K562 (cell line): ENCODE data around the gene MCM5. TPM values are rescaled to one million over a fixed set of nuclear protein-coding genes. Genes with fewer than 3 reads are reported as not detected.

Source experiments
- ATF7 ChIP-seq: fragments of 450-650 bp; IDR thresholded peaks from 2 replicates; pipeline ENCODE4 v1.7.1; 2014; ENCODE audit warnings: mild to moderate bottlenecking, moderate library complexity
- BRD4 ChIP-seq: fragments of 200-600 bp; sonication (generic); IDR thresholded peaks from 2 replicates; pipeline ENCODE4 v1.6.1; 2017; ENCODE audit warnings: inconsistent platforms
- CBFA2T3 ChIP-seq: fragments of 450-650 bp; IDR thresholded peaks from 2 replicates; pipeline ENCODE4 v1.6.1; 2017
- CREBBP ChIP-seq: IDR thresholded peaks from one replicate; pipeline ENCODE4 v1.6.1; 2012; ENCODE audit warnings: low read depth, mild to moderate bottlenecking, control low read depth, inconsistent platforms, low read length
- CTBP1 ChIP-seq: fragments of 450-650 bp; IDR thresholded peaks from 2 replicates; pipeline ENCODE4 v1.6.1; 2016; ENCODE audit warnings: borderline replicate concordance
- HCFC1 ChIP-seq: IDR thresholded peaks from 2 replicates; pipeline ENCODE4 v1.6.1; 2012; ENCODE audit warnings: low read depth, low read length, improper control_type of control experiment
- KLF6 ChIP-seq: fragments of 250-450 bp; sonication (Bioruptor Pico); IDR thresholded peaks from 2 replicates; pipeline ENCODE4 v1.4.0; 2020; ENCODE audit warnings: mild to moderate bottlenecking, moderate library complexity, borderline replicate concordance
- L3MBTL2 ChIP-seq: fragments of 450-650 bp; IDR thresholded peaks from 2 replicates; pipeline ENCODE4 v1.6.1; 2016; ENCODE audit warnings: mild to moderate bottlenecking, moderate library complexity
- MEF2D ChIP-seq: conservative IDR thresholded peaks from 2 replicates; pipeline ENCODE4 v1.6.1; 2016; ENCODE audit warnings: low read depth, missing genetic modification characterization, missing compliant biosample characterization
- NFIC ChIP-seq: fragments of 450-650 bp; IDR thresholded peaks from 2 replicates; pipeline ENCODE4 v1.6.1; 2017; ENCODE audit warnings: mild to moderate bottlenecking, inconsistent platforms
- NFYB ChIP-seq: IDR thresholded peaks from 2 replicates; pipeline ENCODE4 v1.6.1; 2011; ENCODE audit warnings: mild to moderate bottlenecking, moderate library complexity; ENCODE audit not compliant: insufficient read length; ENCODE audit errors: extremely low read depth
- NR4A1 ChIP-seq, 2 experiments: fragments of 250-450 bp in 1 of 2; fragments of 450-650 bp in 1 of 2; sonication (Bioruptor Pico) in 1 of 2; IDR thresholded peaks; 2 replicates each; pipeline versions ENCODE4 v1.4.0 to v1.6.1; 2016 to 2020; ENCODE audit warnings: mild to moderate bottlenecking in 2 of 2, missing compliant biosample characterization in 1 of 2, missing genetic modification characterization in 1 of 2, moderate library complexity in 1 of 2
- SRSF7 ChIP-seq: fragments of 200-400 bp; formaldehyde crosslinking; optimal IDR thresholded peaks from 2 replicates; pipeline ENCODE3; 2017; ENCODE audit warnings: mild to moderate bottlenecking, low read depth, low read length
- TEAD2 ChIP-seq: fragments of 450-650 bp; IDR thresholded peaks from 2 replicates; pipeline ENCODE4 v1.6.1; 2016; ENCODE audit warnings: missing genetic modification characterization, control low read depth, missing compliant biosample characterization
- ZNF23 ChIP-seq: fragments of 250-450 bp; sonication (Bioruptor Pico); IDR thresholded peaks from 2 replicates; pipeline ENCODE4 v1.4.0; 2020; ENCODE audit warnings: mild to moderate bottlenecking
- polyA plus RNA-seq, 8 experiments: library from polyadenylated mRNA; depleted of rRNA in 4 of 8; stranded (reverse) in 5 of 8; unstranded in 3 of 8; fragments of >200 nt; fragmentation: Nextera tagmentation in 2 of 8; fragmentation: Illumina TruSeq in 1 of 8; extraction: Ambion mirVana in 2 of 8; extraction: Trizol in 1 of 8; gene quantifications; 2 replicates each; pipeline versions ENCODE4 v1.2.1 to v1.2.3, GENCODE V29; 2011 to 2014; ENCODE audit warnings: inconsistent platforms in 1 of 8, missing spikeins in 1 of 8
- total RNA-seq, 7 experiments: library from RNA; depleted of rRNA in 6 of 7; stranded (reverse); fragments of >200 nt in 6 of 7; fragmentation: Illumina TruSeq in 2 of 7; extraction: Trizol in 2 of 7; gene quantifications; 2 replicates each; pipeline versions ENCODE4 v1.2.1 to v1.2.3, GENCODE V29; 2011 to 2021; ENCODE audit warnings: low replicate concordance in 1 of 7
- TF ChIP-seq, protein P1 (sequence below): fragments of 200-600 bp; sonication (generic); IDR thresholded peaks from one replicate; pipeline ENCODE4 v1.6.1; 2012; ENCODE audit warnings: mild to moderate bottlenecking, low read depth, low read length, inconsistent platforms

The MCM5 gene
- total and polyA plus RNA-seq, 9 of the 15 experiments (the other 6 are each of a cell fraction or from before 2014, with no cell fraction given), result 5.6 to 180 (median 66.1) TPM

DNA sequence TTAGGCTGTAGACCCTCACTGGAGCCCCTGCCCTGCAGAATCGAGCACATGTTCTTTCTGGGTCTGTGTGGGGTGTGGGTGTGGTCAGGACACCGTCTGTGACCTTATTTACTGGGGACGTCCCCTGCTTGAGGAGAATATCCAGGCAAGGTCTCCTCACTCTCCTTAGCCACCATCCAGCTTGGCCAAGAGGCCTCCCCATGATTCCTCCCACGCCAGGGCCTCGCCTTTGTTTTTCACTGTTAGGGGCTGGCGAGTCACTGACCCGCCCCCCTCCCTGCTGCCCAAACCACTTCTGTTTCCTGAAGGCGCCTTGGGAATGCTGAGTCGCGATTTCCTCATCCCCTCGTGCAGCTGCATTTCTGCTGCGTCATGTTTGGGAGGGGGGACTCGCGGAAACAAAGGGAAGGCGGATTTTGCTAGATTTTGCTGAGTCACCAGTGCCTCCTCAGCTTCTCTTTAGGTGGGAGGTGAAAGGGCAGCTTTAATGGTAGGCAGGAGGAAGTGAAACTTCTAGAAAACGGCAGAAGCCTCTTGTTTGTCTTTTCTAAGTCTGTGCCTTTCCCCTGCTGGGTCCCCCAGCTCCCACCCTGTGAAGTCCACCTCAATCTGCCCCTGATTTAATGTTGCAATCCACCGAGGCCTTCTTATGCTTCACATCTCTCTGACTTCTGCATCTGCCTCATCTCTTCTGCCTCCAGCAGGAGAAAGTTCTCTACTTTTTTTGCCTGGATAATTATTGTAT is 23.0 kb upstream of the MCM5 start (continued):
- TF ChIP-seq ATF7, result peak; percentile 88
- TF ChIP-seq CREBBP, result no peak
- no peak for TF ChIP-seq ZNF23 (CRISPR knock-in tag)
- peak; percentile 53 for TF ChIP-seq NFIC
- no peak for TF ChIP-seq NFYB
- peak; percentile 58; the same call in 1 of the 2 replicates for TF ChIP-seq CTBP1
- TF ChIP-seq KLF6 (CRISPR knock-in tag), result 0 out of 2 replicates have a peak, but pooled peaks have one; percentile 26
- peak; percentile 35 for TF ChIP-seq MEF2D (tag)
- TF ChIP-seq TEAD2 (tag), result 0 out of 2 replicates have a peak, but pooled peaks have one; percentile 2
- peak; percentile 80 for TF ChIP-seq CBFA2T3
- TF ChIP-seq HCFC1, result 0 out of 2 replicates have a peak, but pooled peaks have one; percentile 28
- TF ChIP-seq L3MBTL2, result peak; percentile 80
- TF ChIP-seq, protein P1, sequence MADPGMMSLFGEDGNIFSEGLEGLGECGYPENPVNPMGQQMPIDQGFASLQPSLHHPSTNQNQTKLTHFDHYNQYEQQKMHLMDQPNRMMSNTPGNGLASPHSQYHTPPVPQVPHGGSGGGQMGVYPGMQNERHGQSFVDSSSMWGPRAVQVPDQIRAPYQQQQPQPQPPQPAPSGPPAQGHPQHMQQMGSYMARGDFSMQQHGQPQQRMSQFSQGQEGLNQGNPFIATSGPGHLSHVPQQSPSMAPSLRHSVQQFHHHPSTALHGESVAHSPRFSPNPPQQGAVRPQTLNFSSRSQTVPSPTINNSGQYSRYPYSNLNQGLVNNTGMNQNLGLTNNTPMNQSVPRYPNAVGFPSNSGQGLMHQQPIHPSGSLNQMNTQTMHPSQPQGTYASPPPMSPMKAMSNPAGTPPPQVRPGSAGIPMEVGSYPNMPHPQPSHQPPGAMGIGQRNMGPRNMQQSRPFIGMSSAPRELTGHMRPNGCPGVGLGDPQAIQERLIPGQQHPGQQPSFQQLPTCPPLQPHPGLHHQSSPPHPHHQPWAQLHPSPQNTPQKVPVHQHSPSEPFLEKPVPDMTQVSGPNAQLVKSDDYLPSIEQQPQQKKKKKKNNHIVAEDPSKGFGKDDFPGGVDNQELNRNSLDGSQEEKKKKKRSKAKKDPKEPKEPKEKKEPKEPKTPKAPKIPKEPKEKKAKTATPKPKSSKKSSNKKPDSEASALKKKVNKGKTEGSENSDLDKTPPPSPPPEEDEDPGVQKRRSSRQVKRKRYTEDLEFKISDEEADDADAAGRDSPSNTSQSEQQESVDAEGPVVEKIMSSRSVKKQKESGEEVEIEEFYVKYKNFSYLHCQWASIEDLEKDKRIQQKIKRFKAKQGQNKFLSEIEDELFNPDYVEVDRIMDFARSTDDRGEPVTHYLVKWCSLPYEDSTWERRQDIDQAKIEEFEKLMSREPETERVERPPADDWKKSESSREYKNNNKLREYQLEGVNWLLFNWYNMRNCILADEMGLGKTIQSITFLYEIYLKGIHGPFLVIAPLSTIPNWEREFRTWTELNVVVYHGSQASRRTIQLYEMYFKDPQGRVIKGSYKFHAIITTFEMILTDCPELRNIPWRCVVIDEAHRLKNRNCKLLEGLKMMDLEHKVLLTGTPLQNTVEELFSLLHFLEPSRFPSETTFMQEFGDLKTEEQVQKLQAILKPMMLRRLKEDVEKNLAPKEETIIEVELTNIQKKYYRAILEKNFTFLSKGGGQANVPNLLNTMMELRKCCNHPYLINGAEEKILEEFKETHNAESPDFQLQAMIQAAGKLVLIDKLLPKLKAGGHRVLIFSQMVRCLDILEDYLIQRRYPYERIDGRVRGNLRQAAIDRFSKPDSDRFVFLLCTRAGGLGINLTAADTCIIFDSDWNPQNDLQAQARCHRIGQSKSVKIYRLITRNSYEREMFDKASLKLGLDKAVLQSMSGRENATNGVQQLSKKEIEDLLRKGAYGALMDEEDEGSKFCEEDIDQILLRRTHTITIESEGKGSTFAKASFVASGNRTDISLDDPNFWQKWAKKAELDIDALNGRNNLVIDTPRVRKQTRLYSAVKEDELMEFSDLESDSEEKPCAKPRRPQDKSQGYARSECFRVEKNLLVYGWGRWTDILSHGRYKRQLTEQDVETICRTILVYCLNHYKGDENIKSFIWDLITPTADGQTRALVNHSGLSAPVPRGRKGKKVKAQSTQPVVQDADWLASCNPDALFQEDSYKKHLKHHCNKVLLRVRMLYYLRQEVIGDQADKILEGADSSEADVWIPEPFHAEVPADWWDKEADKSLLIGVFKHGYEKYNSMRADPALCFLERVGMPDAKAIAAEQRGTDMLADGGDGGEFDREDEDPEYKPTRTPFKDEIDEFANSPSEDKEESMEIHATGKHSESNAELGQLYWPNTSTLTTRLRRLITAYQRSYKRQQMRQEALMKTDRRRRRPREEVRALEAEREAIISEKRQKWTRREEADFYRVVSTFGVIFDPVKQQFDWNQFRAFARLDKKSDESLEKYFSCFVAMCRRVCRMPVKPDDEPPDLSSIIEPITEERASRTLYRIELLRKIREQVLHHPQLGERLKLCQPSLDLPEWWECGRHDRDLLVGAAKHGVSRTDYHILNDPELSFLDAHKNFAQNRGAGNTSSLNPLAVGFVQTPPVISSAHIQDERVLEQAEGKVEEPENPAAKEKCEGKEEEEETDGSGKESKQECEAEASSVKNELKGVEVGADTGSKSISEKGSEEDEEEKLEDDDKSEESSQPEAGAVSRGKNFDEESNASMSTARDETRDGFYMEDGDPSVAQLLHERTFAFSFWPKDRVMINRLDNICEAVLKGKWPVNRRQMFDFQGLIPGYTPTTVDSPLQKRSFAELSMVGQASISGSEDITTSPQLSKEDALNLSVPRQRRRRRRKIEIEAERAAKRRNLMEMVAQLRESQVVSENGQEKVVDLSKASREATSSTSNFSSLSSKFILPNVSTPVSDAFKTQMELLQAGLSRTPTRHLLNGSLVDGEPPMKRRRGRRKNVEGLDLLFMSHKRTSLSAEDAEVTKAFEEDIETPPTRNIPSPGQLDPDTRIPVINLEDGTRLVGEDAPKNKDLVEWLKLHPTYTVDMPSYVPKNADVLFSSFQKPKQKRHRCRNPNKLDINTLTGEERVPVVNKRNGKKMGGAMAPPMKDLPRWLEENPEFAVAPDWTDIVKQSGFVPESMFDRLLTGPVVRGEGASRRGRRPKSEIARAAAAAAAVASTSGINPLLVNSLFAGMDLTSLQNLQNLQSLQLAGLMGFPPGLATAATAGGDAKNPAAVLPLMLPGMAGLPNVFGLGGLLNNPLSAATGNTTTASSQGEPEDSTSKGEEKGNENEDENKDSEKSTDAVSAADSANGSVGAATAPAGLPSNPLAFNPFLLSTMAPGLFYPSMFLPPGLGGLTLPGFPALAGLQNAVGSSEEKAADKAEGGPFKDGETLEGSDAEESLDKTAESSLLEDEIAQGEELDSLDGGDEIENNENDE, result no peak
- TF ChIP-seq NR4A1 (CRISPR knock-in tag; IDR thresholded peaks at IDR 0.05), result no peak
- TF ChIP-seq NR4A1 (tag; IDR thresholded peaks at IDR 0.05), result peak; percentile 69; the same call in 1 of the 2 replicates
- no peak for TF ChIP-seq BRD4
- TF ChIP-seq SRSF7, result no peak
